GM12878 (cell line): ENCODE results near the gene ASB2.

ENCODE experiments used
- ATF7 ChIP-seq: fragments of 450-650 bp; IDR thresholded peaks from 2 replicates; pipeline ENCODE4 v1.6.1; 2016; ENCODE audit warnings: low read depth, mild to moderate bottlenecking
- CHD2 ChIP-seq: IDR thresholded peaks from 2 replicates; pipeline ENCODE4 v1.6.1; 2011; ENCODE audit warnings: low read depth, low read length, improper control_type of control experiment, borderline replicate concordance
- CHD4 ChIP-seq: fragments of 200-600 bp; sonication (generic); IDR thresholded peaks from 2 replicates; pipeline ENCODE4 v1.6.1; 2016; ENCODE audit warnings: mild to moderate bottlenecking
- CTCF ChIP-seq, 3 experiments: IDR thresholded peaks in 2 of 3; conservative IDR thresholded peaks in 1 of 3; 2 replicates each; pipeline ENCODE4 v1.5.1; 2011; ENCODE audit warnings: low read depth in 3 of 3, low read length in 3 of 3, mild to moderate bottlenecking in 3 of 3, control low read depth in 2 of 3, moderate library complexity in 2 of 3, inconsistent platforms in 1 of 3, mixed read lengths in 1 of 3; ENCODE audit not compliant: control insufficient read depth in 2 of 3, insufficient read depth in 1 of 3; ENCODE audit errors: extremely low read depth in 1 of 3
- EGR1 ChIP-seq, 2 experiments: IDR thresholded peaks; 1 replicate in 1 of 2; 2 replicates in 1 of 2; pipeline ENCODE4 v1.6.1; 2011 to 2012; ENCODE audit warnings: low read depth in 2 of 2, low read length in 2 of 2, borderline replicate concordance in 1 of 2, mild to moderate bottlenecking in 1 of 2, moderate library complexity in 1 of 2
- ELK1 ChIP-seq: IDR thresholded peaks from 2 replicates; pipeline ENCODE4 v1.6.1; 2012; ENCODE audit warnings: low read depth, low read length, improper control_type of control experiment
- ETV6 ChIP-seq, 2 experiments: fragments of 450-650 bp in 1 of 2; IDR thresholded peaks in 1 of 2; conservative IDR thresholded peaks in 1 of 2; 2 replicates each; pipeline ENCODE4 v1.6.1; 2014; ENCODE audit warnings: antibody characterized with exemption in 1 of 2, borderline replicate concordance in 1 of 2, low read depth in 1 of 2, mild to moderate bottlenecking in 1 of 2, moderate library complexity in 1 of 2
- EZH2 ChIP-seq: IDR thresholded peaks from 2 replicates; pipeline ENCODE4 v1.6.1; 2012; ENCODE audit warnings: low read depth, mild to moderate bottlenecking, control low read depth, inconsistent platforms, low read length, borderline replicate concordance; ENCODE audit not compliant: control insufficient read depth
- NFIC ChIP-seq: IDR thresholded peaks from 2 replicates; pipeline ENCODE4 v1.6.1; 2012; ENCODE audit warnings: low read depth, mild to moderate bottlenecking, inconsistent platforms, low read length, moderate library complexity
- USF1 ChIP-seq: IDR thresholded peaks from 2 replicates; pipeline ENCODE4 v1.6.1; 2011; ENCODE audit warnings: borderline replicate concordance, low read depth, mild to moderate bottlenecking, moderate library complexity, mixed read lengths, low read length; ENCODE audit not compliant: insufficient read depth; ENCODE audit errors: extremely low read length

GRCh38 chr14:93984070-93984469 is 7.7 kb upstream of the ASB2 start:
- TF ChIP-seq USF1 (no peak), CHD4 (no peak), CTCF (IDR thresholded peaks at IDR 0.05 in 2 of 3, conservative IDR thresholded peaks at IDR 0.05 in 1 of 3; ENCODE audit: control insufficient read depth in 2 of 3, extremely low read depth in 1 of 3, insufficient read depth in 1 of 3, low read depth in 3 of 3, low read length in 3 of 3) (no peak), EGR1 (IDR thresholded peaks at IDR 0.05; ENCODE audit: borderline replicate concordance in 1 of 2, low read depth in 2 of 2, low read length in 2 of 2) (no peak), EZH2 (no peak), NFIC (no peak), ATF7 (no peak), CHD2 (no peak), ETV6 (conservative IDR thresholded peaks at IDR 0.05 in 1 of 2, IDR thresholded peaks at IDR 0.05 in 1 of 2; ENCODE audit: borderline replicate concordance in 1 of 2, low read depth in 1 of 2) (no peak), ELK1 (no peak)
